NB4 (cell line): ENCODE measurements around the gene TANGO6.

Experiments
- MYC ChIP-seq: IDR thresholded peaks from 2 replicates; pipeline ENCODE4 v1.6.1; 2011; ENCODE audit warnings: low read depth, low read length
- POLR2A ChIP-seq: IDR thresholded peaks from 2 replicates; pipeline ENCODE4 v1.6.1; 2011; ENCODE audit warnings: mild to moderate bottlenecking; ENCODE audit not compliant: insufficient read length; ENCODE audit errors: extremely low read depth
- TF ChIP-seq, protein P1 (sequence below): IDR thresholded peaks from one replicate; pipeline ENCODE4 v1.5.1; 2012; ENCODE audit warnings: low read depth, low read length

DNA sequence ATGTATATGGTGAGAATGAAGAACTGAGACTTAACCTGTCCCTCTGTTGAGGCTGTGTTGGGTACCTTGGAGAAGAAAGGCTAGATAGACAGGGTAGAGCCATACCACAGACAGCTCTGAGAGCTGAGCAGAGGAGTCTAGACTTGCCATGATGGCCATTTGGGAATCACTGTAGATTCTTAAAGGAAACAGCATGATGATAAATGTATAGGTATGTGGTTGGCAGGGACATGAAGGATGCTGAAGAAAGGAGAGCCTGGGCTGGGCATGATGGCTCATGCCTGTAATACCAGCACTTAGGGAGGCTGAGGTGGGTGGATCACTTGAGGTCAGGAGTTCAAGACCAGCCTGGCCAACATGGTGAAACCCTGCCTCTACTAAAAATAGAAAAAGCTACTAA lies 147.7 kb downstream of the TANGO6 start:
- TF ChIP-seq, protein P1, sequence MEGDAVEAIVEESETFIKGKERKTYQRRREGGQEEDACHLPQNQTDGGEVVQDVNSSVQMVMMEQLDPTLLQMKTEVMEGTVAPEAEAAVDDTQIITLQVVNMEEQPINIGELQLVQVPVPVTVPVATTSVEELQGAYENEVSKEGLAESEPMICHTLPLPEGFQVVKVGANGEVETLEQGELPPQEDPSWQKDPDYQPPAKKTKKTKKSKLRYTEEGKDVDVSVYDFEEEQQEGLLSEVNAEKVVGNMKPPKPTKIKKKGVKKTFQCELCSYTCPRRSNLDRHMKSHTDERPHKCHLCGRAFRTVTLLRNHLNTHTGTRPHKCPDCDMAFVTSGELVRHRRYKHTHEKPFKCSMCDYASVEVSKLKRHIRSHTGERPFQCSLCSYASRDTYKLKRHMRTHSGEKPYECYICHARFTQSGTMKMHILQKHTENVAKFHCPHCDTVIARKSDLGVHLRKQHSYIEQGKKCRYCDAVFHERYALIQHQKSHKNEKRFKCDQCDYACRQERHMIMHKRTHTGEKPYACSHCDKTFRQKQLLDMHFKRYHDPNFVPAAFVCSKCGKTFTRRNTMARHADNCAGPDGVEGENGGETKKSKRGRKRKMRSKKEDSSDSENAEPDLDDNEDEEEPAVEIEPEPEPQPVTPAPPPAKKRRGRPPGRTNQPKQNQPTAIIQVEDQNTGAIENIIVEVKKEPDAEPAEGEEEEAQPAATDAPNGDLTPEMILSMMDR = no peak
- no peak for TF ChIP-seq POLR2A
- no peak for TF ChIP-seq MYC
